Activated CD4-positive, alpha-beta T cell treated with anti-CD3 and anti-CD28 coated beads, Interleukin-2, amount 10 ng/mL, durations not matched to agents 7 days and 5 days (primary cell): ENCODE measurements around the gene REG3G. TPM values are rescaled to one million over a fixed set of nuclear protein-coding genes. Genes with fewer than 3 reads are reported as not detected.

Source experiments
- CTCF ChIA-PET: fragments of 350-600 bp; sonication (Branson Sonifier 250); formaldehyde crosslinking; loops from one replicate; lab custom pipeline; 2021; ENCODE audit warnings: antibody characterized with exemption; lab: Charles Lee
- POLR2A ChIA-PET: fragments of 350-600 bp; sonication (Branson Sonifier 250); formaldehyde crosslinking; loops from one replicate; lab custom pipeline; 2021; ENCODE audit warnings: antibody characterized with exemption; lab: Charles Lee
- DNase-seq: peaks from one replicate; pipeline ENCODE4 v3.0.0-alpha.2; 2020
- H3K27ac Mint-ChIP-seq: one replicate; pipeline ENCODE4 v1.8.0; 2021; ENCODE audit warnings: mild to moderate bottlenecking, moderate library complexity, mixed read lengths
- H3K27me3 Mint-ChIP-seq: one replicate; pipeline ENCODE4 v1.8.0; 2021; ENCODE audit warnings: mixed read lengths
- H3K36me3 Mint-ChIP-seq: one replicate; pipeline ENCODE4 v1.8.0; 2021; ENCODE audit warnings: low read depth, mixed read lengths
- H3K4me1 Mint-ChIP-seq: one replicate; pipeline ENCODE4 v1.8.0; 2021; ENCODE audit warnings: mixed read lengths
- H3K4me3 Mint-ChIP-seq: one replicate; pipeline ENCODE4 v1.8.0; 2021; ENCODE audit warnings: mild to moderate bottlenecking, moderate library complexity, mixed read lengths
- H3K9me3 Mint-ChIP-seq: one replicate; pipeline ENCODE4 v1.8.0; 2021; ENCODE audit warnings: mixed read lengths
- total RNA-seq, 2 experiments: library from RNA; stranded (reverse); gene quantifications; one replicate each; pipeline ENCODE4 v1.2.3, GENCODE V29; 2021

REG3G gene
- total RNA-seq: not detected

GRCh38 chr2:79025421-79025820, at the start of gene REG3G:
REG3G (plus strand) TSS chr2:79025702; CDS start chr2:79026094, 392 bp downstream.
- no peaks in the 10 kb centered on the region for H3K36me3 Mint-ChIP-seq
- no peaks in the 10 kb centered on the region for H3K4me1 Mint-ChIP-seq
- ChIA-PET POLR2A (no interaction called here), CTCF (no interaction called here)
- H3K27ac Mint-ChIP-seq: no peak within 1 kb of the TSS
- no peak within 1 kb of the TSS for H3K4me3 Mint-ChIP-seq
- no peaks in the 10 kb centered on the region for H3K9me3 Mint-ChIP-seq
- no peaks in the 10 kb centered on the region for H3K27me3 Mint-ChIP-seq
- no peak for DNase-seq

- H3K4me1 Mint-ChIP-seq: no peaks in the 10 kb centered on the region
- DNase-seq: no peak
- H3K4me3 Mint-ChIP-seq: no peak overlapping the region
- no peak overlapping the region for H3K27ac Mint-ChIP-seq
- ChIA-PET POLR2A (no interaction called here), CTCF (no interaction called here)
- H3K27me3 Mint-ChIP-seq: no peaks in the 10 kb centered on the region
- peaks cover 2% of the 10 kb centered on the region for H3K9me3 Mint-ChIP-seq
- H3K36me3 Mint-ChIP-seq: no peaks in the 10 kb centered on the region
These were observed 47.8 kb upstream of the REG3G start for GRCh38 chr2:78977661-78978145.

- no peak for DNase-seq
- H3K36me3 Mint-ChIP-seq: no peaks in the 10 kb centered on the region
- H3K27me3 Mint-ChIP-seq: no peaks in the 10 kb centered on the region
- ChIA-PET POLR2A (no interaction called here), CTCF (no interaction called here)
- no peaks in the 10 kb centered on the region for H3K4me1 Mint-ChIP-seq
- H3K9me3 Mint-ChIP-seq: peaks cover 2% of the 10 kb centered on the region
- no peak overlapping the region for H3K27ac Mint-ChIP-seq
- no peak overlapping the region for H3K4me3 Mint-ChIP-seq
These were observed 47.2 kb upstream of the REG3G start for GRCh38 chr2:78978340-78978739.

- ChIA-PET POLR2A (no interaction called here), CTCF (interaction anchor here (1.4 kb wide), 1 partner anchor 9 kb away, joined by 3 read pairs; no protein-coding TSS in a partner anchor)
- Mint-ChIP-seq H3K9me3 (no peaks in the 10 kb centered on the region), H3K27me3 (no peaks in the 10 kb centered on the region), H3K4me1 (no peaks in the 10 kb centered on the region), H3K4me3 (no peak overlapping the region), H3K27ac (no peak overlapping the region), H3K36me3 (no peaks in the 10 kb centered on the region)
- DNase-seq: peak; percentile 25
These were observed 45.9 kb upstream of the REG3G start for GRCh38 chr2:78979380-78980151.

GRCh38 chr2:78980152-78980465, 45.4 kb upstream of the REG3G start:
- no peak for DNase-seq
- ChIA-PET CTCF (interaction anchor here (1.4 kb wide), 1 partner anchor 9 kb away, joined by 3 read pairs; no protein-coding TSS in a partner anchor), POLR2A (no interaction called here)
- no peaks in the 10 kb centered on the region for H3K9me3 Mint-ChIP-seq
- no peak overlapping the region for H3K27ac Mint-ChIP-seq
- no peaks in the 10 kb centered on the region for H3K27me3 Mint-ChIP-seq
- H3K36me3 Mint-ChIP-seq: no peaks in the 10 kb centered on the region
- H3K4me1 Mint-ChIP-seq: no peaks in the 10 kb centered on the region
- no peak overlapping the region for H3K4me3 Mint-ChIP-seq

- CTCF ChIA-PET: interaction anchor here (1.4 kb wide), 1 partner anchor 8 kb away, joined by 3 read pairs; no protein-coding TSS in a partner anchor
These were observed 44.6 kb upstream of the REG3G start for GRCh38 chr2:78980871-78981270.

GRCh38 chr2:78982638-78983330, 42.7 kb upstream of the REG3G start:
- no peak for DNase-seq
- POLR2A ChIA-PET: no interaction called here
- H3K4me3 Mint-ChIP-seq: no peak overlapping the region

More at GRCh38 chr2:78980871-78981270, 44.6 kb upstream of the REG3G start:
- Mint-ChIP-seq H3K4me3 (no peak overlapping the region), H3K4me1 (no peaks in the 10 kb centered on the region), H3K27me3 (no peaks in the 10 kb centered on the region), H3K9me3 (no peaks in the 10 kb centered on the region), H3K36me3 (no peaks in the 10 kb centered on the region), H3K27ac (no peak overlapping the region)
- POLR2A ChIA-PET: no interaction called here
- no peak for DNase-seq

GRCh38 chr2:78984386-78984785, 41.1 kb upstream of the REG3G start:
- Mint-ChIP-seq H3K4me1 (no peaks in the 10 kb centered on the region), H3K27ac (no peak overlapping the region), H3K4me3 (no peak overlapping the region), H3K9me3 (no peaks in the 10 kb centered on the region), H3K36me3 (no peaks in the 10 kb centered on the region), H3K27me3 (no peaks in the 10 kb centered on the region)
- no peak for DNase-seq
- ChIA-PET CTCF (no interaction called here), POLR2A (no interaction called here)

More at GRCh38 chr2:78982638-78983330, 42.7 kb upstream of the REG3G start:
- CTCF ChIA-PET: no interaction called here
- Mint-ChIP-seq H3K9me3 (no peaks in the 10 kb centered on the region), H3K4me1 (no peaks in the 10 kb centered on the region), H3K27ac (no peak overlapping the region), H3K27me3 (no peaks in the 10 kb centered on the region), H3K36me3 (no peaks in the 10 kb centered on the region)

- Mint-ChIP-seq H3K27ac (no peak overlapping the region), H3K9me3 (no peaks in the 10 kb centered on the region), H3K4me1 (no peaks in the 10 kb centered on the region), H3K36me3 (no peaks in the 10 kb centered on the region), H3K4me3 (no peak overlapping the region), H3K27me3 (no peaks in the 10 kb centered on the region)
- ChIA-PET POLR2A (no interaction called here), CTCF (no interaction called here)
- no peak for DNase-seq
These were observed 39.9 kb upstream of the REG3G start for GRCh38 chr2:78985558-78985957.

GRCh38 chr2:78989051-78989450, 36.5 kb upstream of the REG3G start:
- ChIA-PET CTCF (interaction anchor here (0.7 kb wide), 1 partner anchor 9 kb away, joined by 3 read pairs; no protein-coding TSS in a partner anchor), POLR2A (no interaction called here)
- H3K4me3 Mint-ChIP-seq: no peak overlapping the region
- H3K4me1 Mint-ChIP-seq: no peaks in the 10 kb centered on the region
- no peak overlapping the region for H3K27ac Mint-ChIP-seq
- peaks cover 16% of the 10 kb centered on the region for H3K27me3 Mint-ChIP-seq
- H3K9me3 Mint-ChIP-seq: no peaks in the 10 kb centered on the region
- no peak for DNase-seq
- no peaks in the 10 kb centered on the region for H3K36me3 Mint-ChIP-seq

- Mint-ChIP-seq H3K4me3 (no peak overlapping the region), H3K9me3 (no peaks in the 10 kb centered on the region), H3K4me1 (no peaks in the 10 kb centered on the region), H3K27ac (no peak overlapping the region), H3K27me3 (peaks cover 20% of the 10 kb centered on the region), H3K36me3 (no peaks in the 10 kb centered on the region)
- no peak for DNase-seq
- ChIA-PET POLR2A (no interaction called here), CTCF (no interaction called here)
These were observed 33.1 kb upstream of the REG3G start for GRCh38 chr2:78992451-78992806.

- no peak overlapping the region for H3K27ac Mint-ChIP-seq
- no peaks in the 10 kb centered on the region for H3K36me3 Mint-ChIP-seq
These were observed 32.5 kb upstream of the REG3G start for GRCh38 chr2:78992807-78993517.

More at GRCh38 chr2:78992807-78993517, 32.5 kb upstream of the REG3G start:
- peaks cover 20% of the 10 kb centered on the region for H3K27me3 Mint-ChIP-seq
- DNase-seq: no peak
- no peak overlapping the region for H3K4me3 Mint-ChIP-seq
- H3K9me3 Mint-ChIP-seq: no peaks in the 10 kb centered on the region
- CTCF ChIA-PET: no interaction called here
- POLR2A ChIA-PET: no interaction called here
- H3K4me1 Mint-ChIP-seq: no peaks in the 10 kb centered on the region
